ENCODE data around the gene ZNF467.

Gene ZNF467

GRCh38 chr7:149785983-149786382, 12.6 kb upstream of the ZNF467 start:
- no peak overlapping the region for H3K4me3 ChIP-seq (ENCODE audit: low read depth, low read length)
- DNase-seq (ENCODE audit: low read depth) = no peak

GRCh38 chr7:149785402-149785801, 12.0 kb upstream of the ZNF467 start:
- TF ChIP-seq MYC (IDR thresholded peaks at IDR 0.05; ENCODE audit: low read depth, low read length) (no peak), POLR2A (IDR thresholded peaks at IDR 0.05; ENCODE audit: extremely low read depth, insufficient read length) (no peak), CTCF (IDR thresholded peaks at IDR 0.05; ENCODE audit: low read depth, low read length) (no peak), MAX (IDR thresholded peaks at IDR 0.05; ENCODE audit: low read depth, low read length) (no peak)
- no peak overlapping the region for H3K4me3 ChIP-seq (ENCODE audit: low read depth, low read length)
- DNase-seq (ENCODE audit: low read depth) = no peak

More at GRCh38 chr7:149785983-149786382, 12.6 kb upstream of the ZNF467 start:
- TF ChIP-seq POLR2A (IDR thresholded peaks at IDR 0.05; ENCODE audit: extremely low read depth, insufficient read length) (no peak), MAX (IDR thresholded peaks at IDR 0.05; ENCODE audit: low read depth, low read length) (no peak), MYC (IDR thresholded peaks at IDR 0.05; ENCODE audit: low read depth, low read length) (no peak), CTCF (IDR thresholded peaks at IDR 0.05; ENCODE audit: low read depth, low read length) (no peak)

- TF ChIP-seq MYC (IDR thresholded peaks at IDR 0.05; ENCODE audit: low read depth, low read length) (no peak), CTCF (IDR thresholded peaks at IDR 0.05; ENCODE audit: low read depth, low read length) (no peak), MAX (IDR thresholded peaks at IDR 0.05; ENCODE audit: low read depth, low read length) (no peak)
- H3K4me3 ChIP-seq (ENCODE audit: low read depth, low read length) = no peak overlapping the region
- DNase-seq (ENCODE audit: low read depth) = no peak
These were observed 10.8 kb upstream of the ZNF467 start for GRCh38 chr7:149784251-149784608.

- DNase-seq (ENCODE audit: low read depth) = no peak
- H3K4me3 ChIP-seq (ENCODE audit: low read depth, low read length) = no peak overlapping the region
- no peak for TF ChIP-seq POLR2A (IDR thresholded peaks at IDR 0.05; ENCODE audit: extremely low read depth, insufficient read length)
- TF ChIP-seq CTCF (IDR thresholded peaks at IDR 0.05; ENCODE audit: low read depth, low read length) = no peak
- TF ChIP-seq MAX (IDR thresholded peaks at IDR 0.05; ENCODE audit: low read depth, low read length) = no peak
- TF ChIP-seq MYC (IDR thresholded peaks at IDR 0.05; ENCODE audit: low read depth, low read length) = no peak
These were observed 10.2 kb upstream of the ZNF467 start for GRCh38 chr7:149783386-149784250.

- no peak overlapping the region for H3K4me3 ChIP-seq (ENCODE audit: low read depth, low read length)
- DNase-seq (ENCODE audit: low read depth) = no peak
- TF ChIP-seq MAX (IDR thresholded peaks at IDR 0.05; ENCODE audit: low read depth, low read length) = no peak
- TF ChIP-seq CTCF (IDR thresholded peaks at IDR 0.05; ENCODE audit: low read depth, low read length) = no peak
- no peak for TF ChIP-seq MYC (IDR thresholded peaks at IDR 0.05; ENCODE audit: low read depth, low read length)
- no peak for TF ChIP-seq POLR2A (IDR thresholded peaks at IDR 0.05; ENCODE audit: extremely low read depth, insufficient read length)
These were observed 9.4 kb upstream of the ZNF467 start for GRCh38 chr7:149782682-149783345.
